Measurements from ENCODE around the gene PACSIN1.

PACSIN1 gene

DNA sequence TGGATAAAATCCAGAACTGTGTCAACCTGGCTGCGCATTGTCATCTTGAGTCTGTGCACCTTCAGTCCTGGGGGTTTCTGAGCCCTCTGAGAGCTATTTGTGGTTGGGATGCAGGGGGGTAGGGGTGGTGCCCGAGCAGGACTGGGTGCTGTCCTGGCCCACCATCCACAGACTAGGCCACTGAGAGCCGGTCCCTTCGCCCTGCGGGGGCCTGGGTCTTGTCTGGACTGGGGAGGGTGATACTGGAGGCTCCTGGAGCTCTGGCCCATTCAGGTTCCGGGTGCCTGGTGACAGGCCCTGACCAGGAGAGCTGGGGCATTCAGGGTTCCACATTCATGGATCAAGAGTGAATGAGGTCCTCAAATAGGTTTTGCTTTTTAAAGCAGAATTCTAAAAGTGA is 69.3 kb downstream of the PACSIN1 start:
- no peaks in the 10 kb centered on the region for H3K4me1 Mint-ChIP-seq
- no peak overlapping the region for H3K27ac Mint-ChIP-seq
- H3K9me3 Mint-ChIP-seq = no peaks in the 10 kb centered on the region
- ATAC-seq (no peak), DNase-seq (ENCODE audit: low spot score in 2 of 2) (no peak)
- H3K36me3 Mint-ChIP-seq = no peaks in the 10 kb centered on the region
- no peak overlapping the region for H3K4me3 Mint-ChIP-seq

DNA sequence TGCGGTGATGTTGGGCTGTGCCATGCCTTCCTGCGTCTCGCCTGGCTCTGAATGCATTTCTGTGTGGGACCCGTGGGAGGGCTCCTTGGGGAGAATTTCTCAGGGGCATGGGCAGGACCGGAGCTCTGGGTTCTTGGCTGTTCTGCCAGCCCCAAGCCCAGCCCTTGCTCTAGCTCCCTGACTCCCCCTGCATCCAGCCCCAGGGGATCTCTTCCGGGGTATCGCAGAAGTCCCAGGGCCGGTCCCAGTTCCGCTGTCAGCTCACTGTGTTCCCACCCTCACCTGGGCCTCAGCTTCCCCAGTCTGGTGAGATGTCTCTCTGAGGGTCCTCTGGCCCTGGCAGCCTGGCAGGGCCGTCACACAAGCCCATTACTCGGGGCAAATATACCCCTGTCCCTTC is 69.8 kb downstream of the PACSIN1 start:
- H3K36me3 Mint-ChIP-seq = no peaks in the 10 kb centered on the region
- ATAC-seq = no peak
- H3K4me1 Mint-ChIP-seq = no peaks in the 10 kb centered on the region
- H3K27ac Mint-ChIP-seq = no peak overlapping the region
- no peaks in the 10 kb centered on the region for H3K9me3 Mint-ChIP-seq
- no peak for DNase-seq (ENCODE audit: low spot score in 2 of 2)
- H3K4me3 Mint-ChIP-seq = no peak overlapping the region

DNA sequence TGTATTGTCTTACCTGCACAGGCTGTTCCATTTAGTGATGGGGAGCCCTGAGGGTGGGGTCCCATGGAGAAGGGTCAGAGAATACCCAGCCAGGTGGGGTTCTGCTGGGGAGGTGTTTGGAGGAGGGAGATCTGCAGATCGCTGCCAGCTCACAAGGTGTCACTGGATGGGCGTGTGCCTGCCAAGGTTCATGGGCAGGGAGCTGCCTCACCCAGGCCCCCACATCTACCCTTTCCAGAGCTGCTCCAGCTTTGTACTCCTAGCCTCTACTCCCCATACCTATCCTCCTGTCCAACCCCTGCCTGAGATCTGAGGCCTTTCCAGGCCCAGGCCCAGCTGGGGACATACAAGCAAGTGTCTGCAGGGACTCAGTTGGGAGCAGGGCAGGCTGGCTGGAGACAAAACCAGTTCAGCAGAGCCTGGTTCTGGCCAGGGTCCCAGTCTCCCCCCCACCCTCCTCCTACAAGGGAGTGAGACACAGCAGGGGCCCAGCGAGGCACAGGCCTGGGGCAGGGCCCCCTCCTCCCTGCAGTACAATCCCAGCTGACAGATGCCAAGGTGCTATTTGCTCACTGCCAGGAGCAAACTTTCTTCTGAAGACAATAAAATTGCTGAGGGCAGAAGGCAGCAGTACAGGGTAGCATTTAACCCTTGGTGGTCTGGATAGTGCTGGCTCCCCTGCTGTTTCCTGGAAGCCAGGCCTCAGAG is 70.5 kb downstream of the PACSIN1 start:
- H3K27ac Mint-ChIP-seq = no peak overlapping the region
- no peak for DNase-seq (ENCODE audit: low spot score in 2 of 2)
- no peaks in the 10 kb centered on the region for H3K4me1 Mint-ChIP-seq
- no peaks in the 10 kb centered on the region for H3K36me3 Mint-ChIP-seq
- no peaks in the 10 kb centered on the region for H3K9me3 Mint-ChIP-seq
- ATAC-seq = no peak
- no peak overlapping the region for H3K4me3 Mint-ChIP-seq

DNA sequence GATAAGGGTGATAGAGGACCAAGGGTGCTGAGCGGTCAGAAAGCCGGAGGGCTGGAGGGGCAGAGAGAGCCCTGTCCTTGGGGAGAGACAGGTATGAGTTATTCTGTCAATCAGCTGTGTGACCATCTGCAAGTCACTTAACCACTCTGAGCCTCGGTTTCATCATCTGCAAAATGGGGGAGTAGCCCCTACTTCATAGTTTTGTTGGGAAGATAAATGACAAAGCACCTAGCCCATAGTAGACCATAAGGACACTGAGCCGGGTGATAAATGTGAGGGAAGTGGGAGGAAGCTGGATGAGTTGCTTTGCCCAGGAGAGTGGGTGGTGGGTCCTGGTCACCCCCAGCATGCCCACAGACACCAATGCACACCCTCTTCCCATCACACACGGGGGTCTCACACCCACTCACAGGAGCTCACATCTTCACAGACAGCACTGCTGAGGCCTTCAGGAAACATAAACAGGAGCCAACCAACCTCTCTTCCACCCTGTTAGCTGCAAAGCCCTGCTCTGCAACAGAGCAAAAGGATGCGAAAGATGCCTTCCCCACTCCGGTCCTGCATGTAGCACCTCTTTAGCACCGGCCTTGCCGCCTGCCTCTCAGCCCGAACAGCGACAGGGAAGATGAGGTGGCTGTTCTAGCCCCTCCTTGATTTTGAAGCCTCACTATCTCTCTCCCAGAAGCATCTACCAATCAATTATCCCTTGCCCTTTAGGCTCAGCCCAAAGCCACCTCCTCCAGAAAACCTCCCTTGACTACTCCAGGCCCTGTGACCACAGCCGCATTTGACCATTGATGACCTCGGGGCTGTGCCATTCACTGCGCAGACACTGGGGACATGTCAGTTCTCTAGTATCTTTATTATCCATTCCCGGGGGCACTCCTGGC is 71.3 kb downstream of the PACSIN1 start:
- H3K27ac Mint-ChIP-seq = no peak overlapping the region
- H3K4me1 Mint-ChIP-seq = no peaks in the 10 kb centered on the region

DNA sequence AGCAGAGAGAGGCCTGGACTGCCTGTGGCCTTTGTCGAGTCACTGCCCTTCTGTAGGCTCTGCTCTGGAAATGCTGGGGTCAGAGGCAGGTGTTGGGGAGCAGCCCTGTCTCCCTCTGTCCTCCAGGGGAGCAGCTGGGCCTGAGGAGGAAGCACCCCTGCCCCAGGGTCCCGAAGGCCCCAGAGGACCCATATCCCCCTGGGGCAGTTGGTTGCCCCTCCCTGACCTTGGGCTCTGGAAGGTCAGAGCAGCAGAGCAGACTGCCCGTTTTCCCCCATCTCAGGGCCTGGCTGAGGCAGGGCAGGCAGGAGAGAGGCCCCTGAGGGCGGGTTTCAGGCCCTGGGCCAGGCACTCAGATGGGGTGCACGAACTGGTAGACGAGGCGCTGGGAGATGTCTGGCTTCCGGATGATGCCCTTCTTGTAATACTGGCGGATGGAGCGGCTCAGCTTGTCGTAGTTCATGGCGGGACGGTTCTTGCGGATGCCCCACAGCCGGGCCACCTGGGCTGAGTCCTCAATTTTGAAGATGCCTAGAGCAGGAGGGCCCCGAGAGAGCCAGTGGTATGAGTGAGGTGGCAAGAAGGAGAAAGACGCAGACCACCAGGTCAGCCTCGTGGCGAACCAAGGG is 72.2 kb downstream of the PACSIN1 start:
- Mint-ChIP-seq H3K4me1 (no peaks in the 10 kb centered on the region), H3K4me3 (no peak overlapping the region), H3K27ac (no peak overlapping the region), H3K36me3 (no peaks in the 10 kb centered on the region), H3K9me3 (no peaks in the 10 kb centered on the region)
- DNase-seq (ENCODE audit: low spot score in 2 of 2) = no peak
- ATAC-seq = no peak

More for the DNA sequence above, 71.3 kb downstream of the PACSIN1 start:
- ATAC-seq (no peak), DNase-seq (ENCODE audit: low spot score in 2 of 2) (no peak)
- Mint-ChIP-seq H3K36me3 (no peaks in the 10 kb centered on the region), H3K9me3 (no peaks in the 10 kb centered on the region), H3K4me3 (no peak overlapping the region)

- Mint-ChIP-seq H3K9me3 (no peaks in the 10 kb centered on the region), H3K4me1 (no peaks in the 10 kb centered on the region), H3K27ac (no peak overlapping the region), H3K36me3 (no peaks in the 10 kb centered on the region), H3K4me3 (no peak overlapping the region)
- no peak for ATAC-seq
- no peak for DNase-seq (ENCODE audit: low spot score in 2 of 2)
Observed at GRCh38 chr6:34538581-34538980, 72.7 kb downstream of the PACSIN1 start.

DNA sequence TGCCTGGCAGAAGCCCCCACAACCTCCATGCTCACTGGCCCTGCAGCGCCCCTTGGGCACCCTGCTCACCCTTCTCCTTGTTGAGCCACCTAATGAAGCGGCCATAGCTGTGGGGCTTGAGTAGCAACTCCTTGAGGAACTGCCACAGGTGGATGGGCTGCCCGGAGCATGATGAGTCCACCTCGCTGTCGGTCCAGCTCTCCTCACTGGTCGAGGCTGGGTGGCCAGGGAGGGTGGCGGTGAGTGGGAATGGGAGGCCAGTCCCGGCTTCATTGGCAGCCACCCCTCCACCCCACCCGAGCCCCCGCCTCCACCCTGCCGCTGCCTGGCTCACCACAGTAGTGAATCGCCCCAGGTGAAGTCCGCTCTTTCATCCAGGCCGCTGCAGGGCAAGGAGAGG is 73.3 kb downstream of the PACSIN1 start:
- Mint-ChIP-seq H3K4me3 (no peak overlapping the region), H3K36me3 (no peaks in the 10 kb centered on the region), H3K4me1 (no peaks in the 10 kb centered on the region), H3K27ac (no peak overlapping the region), H3K9me3 (no peaks in the 10 kb centered on the region)
- ATAC-seq (no peak), DNase-seq (ENCODE audit: low spot score in 2 of 2) (no peak)

DNA sequence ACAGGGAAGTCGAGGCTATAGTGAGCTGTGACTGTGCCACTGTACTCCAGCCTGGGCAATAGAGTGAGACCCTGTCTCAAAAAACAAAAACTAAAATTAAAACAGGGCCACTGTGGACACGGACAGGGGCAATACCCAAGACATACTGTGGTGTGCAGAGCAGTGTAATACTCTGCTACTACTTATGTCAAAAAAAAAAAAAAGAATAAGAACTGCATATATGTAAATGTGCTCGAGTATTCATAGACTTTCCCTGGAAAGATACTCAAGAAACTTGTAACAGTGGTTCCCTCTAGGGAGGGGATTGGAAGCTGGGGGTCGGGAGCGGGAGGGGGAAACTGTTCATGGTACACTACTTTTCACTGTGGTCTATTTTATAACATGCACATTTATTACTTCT is 74.3 kb downstream of the PACSIN1 start:
- Mint-ChIP-seq H3K4me1 (no peaks in the 10 kb centered on the region), H3K36me3 (no peaks in the 10 kb centered on the region), H3K27ac (no peak overlapping the region), H3K4me3 (no peak overlapping the region), H3K9me3 (no peaks in the 10 kb centered on the region)
- DNase-seq (ENCODE audit: low spot score in 2 of 2) = no peak
- ATAC-seq = no peak

- no peaks in the 10 kb centered on the region for H3K4me1 Mint-ChIP-seq
- ATAC-seq (no peak), DNase-seq (ENCODE audit: low spot score in 2 of 2) (no peak)
- H3K36me3 Mint-ChIP-seq = no peaks in the 10 kb centered on the region
- no peak overlapping the region for H3K4me3 Mint-ChIP-seq
- H3K27ac Mint-ChIP-seq = no peak overlapping the region
- no peaks in the 10 kb centered on the region for H3K9me3 Mint-ChIP-seq
Observed at GRCh38 chr6:34540841-34541240, 75.0 kb downstream of the PACSIN1 start.

DNA sequence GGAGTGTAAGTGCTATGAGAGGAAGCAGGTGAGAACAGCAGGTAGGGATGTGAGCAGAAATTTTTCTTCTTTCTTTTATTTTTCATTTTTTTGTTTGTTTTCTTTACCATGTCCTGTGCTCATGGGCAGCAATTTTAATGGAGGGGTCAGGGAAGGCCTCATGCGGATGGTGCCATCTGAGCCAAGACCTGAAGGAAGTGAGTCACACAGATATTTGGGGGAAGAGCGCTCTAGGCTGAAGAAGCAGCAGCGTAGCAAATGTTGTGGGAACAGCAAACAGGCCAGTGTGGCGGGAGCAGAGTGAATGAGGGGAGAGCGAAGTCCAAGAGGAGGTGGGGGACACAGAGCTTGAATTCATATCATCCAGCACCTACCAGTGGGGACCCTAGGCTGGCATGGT is 77.5 kb downstream of the PACSIN1 start:
- Mint-ChIP-seq H3K4me1 (no peaks in the 10 kb centered on the region), H3K36me3 (no peaks in the 10 kb centered on the region), H3K4me3 (no peak overlapping the region), H3K9me3 (no peaks in the 10 kb centered on the region), H3K27ac (no peak overlapping the region)
- ATAC-seq = no peak
- no peak for DNase-seq (ENCODE audit: low spot score in 2 of 2)

DNA sequence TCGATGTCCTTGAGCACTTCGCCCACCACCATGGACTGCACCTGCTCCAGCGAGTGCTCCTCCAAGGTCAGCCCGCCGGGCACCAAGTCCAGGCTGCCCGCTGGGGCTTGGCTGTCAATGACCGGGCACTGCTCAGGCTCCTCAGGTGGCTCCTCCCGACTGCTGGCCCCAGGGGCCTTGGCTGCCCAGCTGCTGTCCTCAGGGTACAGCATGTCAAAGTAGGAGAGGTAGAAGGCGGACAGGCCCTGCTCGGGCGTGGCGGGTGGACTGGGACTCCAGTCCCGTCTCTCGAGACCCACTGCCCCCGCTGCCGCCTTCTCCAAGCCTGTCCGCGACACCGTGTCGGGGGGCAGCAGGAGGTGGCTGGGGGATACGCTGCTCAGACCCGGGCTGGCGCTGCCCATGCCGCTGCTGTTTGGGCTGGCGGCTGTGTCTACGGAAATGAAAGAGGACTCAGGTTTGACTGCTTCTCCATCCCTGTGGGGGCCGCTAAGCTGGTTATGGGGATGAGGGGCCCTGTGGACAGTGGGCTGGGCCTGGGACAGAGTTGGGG is 78.3 kb downstream of the PACSIN1 start:
- Mint-ChIP-seq H3K4me3 (no peak overlapping the region), H3K36me3 (no peaks in the 10 kb centered on the region), H3K9me3 (no peaks in the 10 kb centered on the region)

DNA sequence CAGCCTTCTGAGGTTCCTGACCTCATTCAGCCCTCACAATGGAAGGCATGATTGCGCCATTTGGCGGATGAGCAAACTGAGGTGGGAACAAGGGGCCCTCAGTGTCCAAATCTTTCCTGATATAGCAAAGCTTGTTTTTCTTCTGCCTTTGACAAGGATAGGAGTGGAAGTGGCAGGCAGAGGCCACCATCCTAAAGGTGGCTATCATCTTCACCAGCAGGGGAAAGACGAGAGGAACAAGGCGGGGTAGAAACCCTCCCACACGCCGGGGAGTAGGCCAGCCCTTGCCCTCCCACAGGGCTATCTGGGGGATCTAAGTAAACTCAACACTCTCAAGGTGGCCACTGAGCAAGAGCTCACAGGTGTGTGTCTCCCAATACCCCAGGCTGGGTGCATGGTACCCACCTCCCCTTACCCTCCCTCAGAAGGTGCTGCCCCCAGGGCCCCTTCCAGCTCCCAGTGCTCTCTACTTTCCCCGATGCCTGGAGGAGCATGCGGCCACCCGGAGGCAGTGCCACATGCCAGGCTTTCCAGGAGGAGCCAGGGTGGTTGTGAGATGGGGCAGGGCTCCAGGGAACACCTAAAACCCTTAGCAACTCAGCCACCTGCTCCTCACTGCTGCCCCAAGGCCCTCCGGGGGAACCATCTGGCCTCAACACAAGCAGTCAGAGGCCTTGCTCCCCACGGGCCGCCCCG is 79.0 kb downstream of the PACSIN1 start:
- no peaks in the 10 kb centered on the region for H3K4me1 Mint-ChIP-seq
- H3K36me3 Mint-ChIP-seq = no peaks in the 10 kb centered on the region
- ATAC-seq (no peak), DNase-seq (ENCODE audit: low spot score in 2 of 2) (no peak)
- H3K9me3 Mint-ChIP-seq = no peaks in the 10 kb centered on the region
- H3K27ac Mint-ChIP-seq = peak overlapping the region; percentile 54
- no peak overlapping the region for H3K4me3 Mint-ChIP-seq

More for the DNA sequence above, 78.3 kb downstream of the PACSIN1 start:
- Mint-ChIP-seq H3K4me1 (no peaks in the 10 kb centered on the region), H3K27ac (no peak overlapping the region)
- no peak for ATAC-seq
- no peak for DNase-seq (ENCODE audit: low spot score in 2 of 2)

GRCh38 chr6:34546551-34547321 is 80.9 kb downstream of the PACSIN1 start:
- no peak for DNase-seq (ENCODE audit: low spot score in 2 of 2)
- H3K4me3 Mint-ChIP-seq = no peak overlapping the region
- no peak for ATAC-seq
- no peak overlapping the region for H3K27ac Mint-ChIP-seq
- H3K9me3 Mint-ChIP-seq = no peaks in the 10 kb centered on the region
- H3K36me3 Mint-ChIP-seq = no peaks in the 10 kb centered on the region
- no peaks in the 10 kb centered on the region for H3K4me1 Mint-ChIP-seq
